Spinal cord (tissue), 10 donors: ENCODE measurements around the gene DISC1. TPM values are rescaled to one million over a fixed set of nuclear protein-coding genes. Genes with fewer than 3 reads are reported as not detected.
"Not testable (repeated sequence)": the region's sequence is repeated elsewhere in the genome, so short reads cannot be mapped to it uniquely, and the experiment has no call there.

Source experiments
- DNase-seq, 6 donors: peaks; one replicate each; pipeline versions ENCODE4 v3.0.0 to v3.0.0-alpha.2; 2013 to 2015; ENCODE audit warnings: low spot score in 6 of 6, low read depth in 4 of 6
- H3K27ac ChIP-seq: one replicate; pipeline ENCODE4 v1.5.1; 2013; ENCODE audit warnings: low read depth, low read length, control low read depth
- H3K27me3 ChIP-seq: one replicate; pipeline ENCODE4 v1.6.1; 2013; ENCODE audit warnings: low read length; ENCODE audit not compliant: control insufficient read depth, insufficient read depth
- H3K36me3 ChIP-seq: one replicate; pipeline ENCODE4 v1.6.1; 2013; ENCODE audit warnings: low read length; ENCODE audit not compliant: control insufficient read depth, insufficient read depth
- H3K4me1 ChIP-seq: one replicate; pipeline ENCODE4 v1.6.1; 2013; ENCODE audit warnings: low read length; ENCODE audit not compliant: control insufficient read depth, insufficient read depth
- H3K4me3 ChIP-seq: one replicate; pipeline ENCODE4 v1.5.1; 2013; ENCODE audit warnings: low read depth, low read length, control low read depth
- H3K9me3 ChIP-seq: one replicate; pipeline ENCODE4 v1.6.1; 2013; ENCODE audit warnings: low read length; ENCODE audit not compliant: control insufficient read depth, insufficient read depth
- WGBS: methylation state at CpG from one replicate; pipeline ENCODE4 v1.1.5; 2013; ENCODE audit warnings: missing lambda C conversion rate; ENCODE audit not compliant: insufficient coverage; 5-methylcytosine and 5-hydroxymethylcytosine counted together
- polyA plus RNA-seq, 2 donors: library from polyadenylated mRNA; unstranded; fragments of 120-200 nt; gene quantifications; one replicate each; pipeline ENCODE4 v1.2.1, GENCODE V29; 2013; ENCODE audit not compliant: insufficient read length in 2 of 2
- total RNA-seq, 2 donors: library from RNA; depleted of rRNA in 1 of 2; stranded (reverse); fragments of 120-200 nt in 1 of 2; fragments of >200 nt in 1 of 2; gene quantifications; one replicate each; pipeline versions ENCODE4 v1.2.3 to v1.2.4, GENCODE V29; 2013 to 2014
- donor health status: healthy.

The DISC1 gene
- total and polyA plus RNA-seq, 4 donors, result 8.3 to 22.1 (median 13.7) TPM

DNA sequence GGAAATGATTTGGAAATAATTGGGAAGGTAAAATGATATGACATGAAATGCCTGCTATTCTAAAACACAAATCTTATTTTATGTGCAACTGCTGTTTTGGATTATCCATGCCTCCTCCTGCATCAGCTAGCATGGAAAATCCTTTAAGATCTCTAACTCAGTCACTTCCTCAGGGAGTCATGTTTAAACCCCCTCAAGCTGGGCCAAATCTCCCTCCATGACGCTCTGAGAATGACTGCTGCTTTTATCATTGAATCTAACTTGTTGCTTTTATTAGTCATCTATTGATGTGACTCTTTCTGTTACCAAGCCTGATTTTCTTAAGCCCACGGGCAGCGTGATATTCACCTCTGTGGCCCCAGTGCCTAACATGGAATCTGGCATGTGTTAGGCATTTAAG is 324.8 kb downstream of the DISC1 start:
- Histone ChIP-seq H3K4me1 (peaks cover 10% of the 10 kb centered on the region), H3K9me3 (no peaks in the 10 kb centered on the region), H3K27ac (no peak overlapping the region), H3K4me3 (no peak overlapping the region), H3K27me3 (no peaks in the 10 kb centered on the region), H3K36me3 (no peaks in the 10 kb centered on the region)
- DNase-seq, result no peak
- WGBS, result 94% methylated on average over 2 of the region's 3 CpGs

DNA sequence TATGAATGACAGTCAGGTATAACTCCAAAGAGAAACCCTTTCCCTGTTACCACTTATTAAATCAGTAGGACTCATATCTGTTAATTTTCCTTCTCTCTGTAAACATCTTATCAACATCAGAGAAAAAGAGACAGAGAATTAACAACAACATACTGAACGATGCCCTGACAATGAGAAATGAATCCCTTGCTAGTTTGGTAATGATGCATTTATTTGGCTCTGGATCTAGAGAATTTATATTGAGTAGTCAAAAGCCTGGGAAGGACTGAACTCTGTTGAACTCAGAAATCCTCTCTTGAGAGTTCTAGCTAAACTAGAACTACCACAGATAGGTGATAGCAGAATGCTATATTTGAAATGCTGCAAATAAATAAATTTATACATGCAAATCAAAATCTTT is 325.6 kb downstream of the DISC1 start:
- no peak overlapping the region for H3K27ac ChIP-seq
- no peak overlapping the region for H3K4me3 ChIP-seq
- H3K27me3 ChIP-seq, result no peaks in the 10 kb centered on the region
- no peaks in the 10 kb centered on the region for H3K36me3 ChIP-seq
- peak in 1 of 6 donors; percentile 14 for DNase-seq
- WGBS, result no CpG with 5 or more reads among the region's 1 CpG
- H3K4me1 ChIP-seq, result peaks cover 10% of the 10 kb centered on the region
- H3K9me3 ChIP-seq, result no peaks in the 10 kb centered on the region

DNA sequence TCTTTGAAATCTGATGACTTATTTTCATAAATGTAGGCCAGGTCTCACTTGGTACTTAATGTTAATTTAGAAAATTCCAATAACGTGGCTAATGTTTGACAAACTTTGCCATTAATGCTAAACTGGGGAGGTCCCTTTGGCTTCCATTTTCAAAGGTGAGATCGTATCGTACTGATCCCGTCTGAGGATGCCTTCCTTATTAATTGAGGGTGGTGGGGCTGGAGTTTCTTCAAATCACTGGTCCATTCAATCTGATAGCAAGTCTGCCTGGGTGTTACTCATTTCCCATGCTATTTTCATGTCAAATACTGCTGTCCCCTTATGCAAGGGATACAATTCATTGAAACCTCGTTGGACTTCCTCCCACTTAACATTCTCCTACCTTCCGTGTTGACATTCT is 327.1 kb downstream of the DISC1 start:
- DNase-seq, result no peak
- WGBS, result 92% methylated on average over 2 of the region's 6 CpGs

DNA sequence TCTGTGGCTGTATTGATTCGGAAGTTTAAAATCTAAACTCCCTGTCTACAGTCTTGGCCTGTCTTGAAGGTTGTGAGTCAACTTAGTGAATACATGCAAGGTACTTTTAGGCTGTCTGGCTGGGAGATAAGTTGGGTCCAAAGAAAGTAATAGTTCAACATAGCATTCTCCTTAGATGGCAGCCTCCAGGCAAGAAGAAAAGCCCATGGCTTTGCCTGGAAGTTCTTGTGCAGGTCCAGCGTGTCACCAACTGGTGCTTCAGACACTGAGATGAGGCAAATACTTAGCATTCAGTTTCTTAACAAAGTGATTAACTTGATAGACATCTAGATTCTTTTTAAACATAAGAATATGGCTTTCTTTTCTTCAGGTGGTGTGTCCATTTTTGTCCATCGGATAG is 328.2 kb downstream of the DISC1 start:
- no peak overlapping the region for H3K4me3 ChIP-seq
- 100% methylated on average over 1 of the region's 3 CpGs for WGBS
- DNase-seq, result no peak
- H3K9me3 ChIP-seq, result no peaks in the 10 kb centered on the region
- no peaks in the 10 kb centered on the region for H3K27me3 ChIP-seq
- no peaks in the 10 kb centered on the region for H3K36me3 ChIP-seq
- H3K4me1 ChIP-seq, result peaks cover 3% of the 10 kb centered on the region
- no peak overlapping the region for H3K27ac ChIP-seq

More for the DNA sequence above, 327.1 kb downstream of the DISC1 start:
- Histone ChIP-seq H3K9me3 (no peaks in the 10 kb centered on the region), H3K4me3 (no peak overlapping the region), H3K27me3 (no peaks in the 10 kb centered on the region), H3K4me1 (peaks cover 10% of the 10 kb centered on the region), H3K36me3 (no peaks in the 10 kb centered on the region), H3K27ac (no peak overlapping the region)

DNA sequence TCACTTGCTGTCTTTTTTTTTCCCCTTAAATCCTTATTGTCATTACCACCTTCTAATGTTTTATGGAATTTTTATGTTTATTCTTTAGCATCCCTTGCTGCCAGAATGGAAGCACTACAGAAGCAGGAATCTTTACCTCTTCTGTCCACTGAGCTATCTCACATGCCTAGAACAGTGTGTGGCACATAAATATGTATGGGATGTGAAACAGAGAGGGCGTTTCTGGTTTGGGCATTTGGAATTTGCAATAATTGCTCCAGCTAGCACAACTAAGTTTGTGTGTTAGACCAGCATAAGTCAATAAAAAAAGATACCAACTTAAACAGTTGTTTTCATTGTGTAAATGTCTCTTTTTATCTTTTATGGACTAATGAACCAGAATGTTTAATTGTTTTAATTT is 330.8 kb downstream of the DISC1 start:
- Histone ChIP-seq H3K4me3 (no peak overlapping the region), H3K4me1 (no peaks in the 10 kb centered on the region), H3K27me3 (no peaks in the 10 kb centered on the region), H3K36me3 (no peaks in the 10 kb centered on the region), H3K9me3 (no peaks in the 10 kb centered on the region), H3K27ac (no peak overlapping the region)
- no CpG with 5 or more reads among the region's 1 CpG for WGBS
- no peak for DNase-seq

DNA sequence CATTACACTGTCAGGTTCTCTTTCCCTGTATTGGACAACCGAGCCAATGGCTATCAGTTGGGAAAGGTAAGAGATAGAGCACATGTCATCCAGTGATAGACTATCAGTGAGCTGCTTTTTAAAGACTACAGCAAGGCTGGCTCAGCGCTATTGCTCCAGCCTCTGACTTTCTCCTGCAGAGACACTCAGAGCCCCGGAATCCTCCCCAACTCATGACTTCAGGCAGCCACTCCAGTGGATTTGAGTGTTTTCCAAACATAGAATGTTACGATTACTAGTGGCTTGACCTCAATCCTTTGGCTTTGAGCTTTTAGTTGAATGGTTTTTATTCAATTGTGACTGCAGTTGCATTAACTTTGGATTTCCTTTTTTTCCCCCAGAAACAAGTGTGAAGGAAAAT is 331.9 kb downstream of the DISC1 start:
- Histone ChIP-seq H3K36me3 (no peaks in the 10 kb centered on the region), H3K27ac (no peak overlapping the region), H3K4me3 (no peak overlapping the region), H3K9me3 (no peaks in the 10 kb centered on the region), H3K27me3 (no peaks in the 10 kb centered on the region), H3K4me1 (no peaks in the 10 kb centered on the region)
- WGBS, result 75% methylated on average over 2 of the region's 4 CpGs
- no peak for DNase-seq

DNA sequence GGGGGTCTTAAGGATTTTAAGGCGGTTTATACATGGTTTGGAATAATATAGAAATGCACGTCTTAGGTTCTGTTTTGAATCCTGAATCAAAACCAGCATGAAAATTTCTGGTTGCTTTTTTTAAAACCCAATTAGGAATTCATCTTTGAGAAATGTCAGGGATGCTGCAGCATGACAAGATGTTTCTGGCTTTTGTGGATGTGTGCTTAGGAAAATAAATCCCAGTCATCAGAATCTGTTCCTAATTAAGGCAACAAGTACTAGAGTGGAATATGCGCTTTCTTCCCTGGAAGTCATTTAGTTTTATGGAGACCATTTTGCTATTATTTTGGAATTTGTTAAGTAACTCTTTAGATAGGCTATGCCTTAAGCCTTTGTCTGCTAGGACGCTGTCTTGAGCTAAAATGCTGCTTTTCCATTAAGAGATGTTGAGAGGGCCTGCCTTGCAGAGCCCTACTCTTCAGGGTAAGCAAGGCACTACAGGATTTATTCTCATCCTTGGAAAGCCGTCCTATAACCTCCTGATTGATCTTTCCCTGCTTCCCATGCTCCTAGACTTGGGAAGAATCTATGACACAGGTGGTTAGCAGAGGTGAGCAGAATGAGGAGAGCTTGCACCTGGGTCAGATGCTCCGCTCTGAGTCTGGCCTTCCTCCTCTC is 332.8 kb downstream of the DISC1 start:
- no peaks in the 10 kb centered on the region for H3K4me1 ChIP-seq
- no peaks in the 10 kb centered on the region for H3K9me3 ChIP-seq
- H3K4me3 ChIP-seq, result no peak overlapping the region
- H3K27me3 ChIP-seq, result no peaks in the 10 kb centered on the region
- 89% methylated on average over 5 of the region's 6 CpGs for WGBS
- no peaks in the 10 kb centered on the region for H3K36me3 ChIP-seq
- no peak overlapping the region for H3K27ac ChIP-seq
- peak in 1 of 6 donors; percentile 34 for DNase-seq

DNA sequence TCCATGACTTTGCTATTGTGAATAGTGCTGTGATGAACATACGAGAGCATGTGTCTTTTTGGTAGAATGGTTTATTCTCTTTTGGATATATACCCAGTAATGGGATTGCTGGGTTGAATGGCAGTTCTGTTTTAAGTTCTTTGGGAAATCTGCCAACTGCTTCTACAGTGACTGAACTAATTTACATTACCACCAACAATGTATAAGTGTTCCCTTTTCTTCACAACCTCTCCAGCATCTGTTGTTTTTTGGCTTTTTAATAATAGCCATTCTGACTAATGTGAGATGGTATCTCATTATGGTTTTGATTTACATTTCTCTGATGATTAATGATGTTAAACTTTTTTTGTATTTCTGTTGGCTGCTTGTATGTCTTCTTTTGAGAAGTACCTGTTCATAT is 335.2 kb downstream of the DISC1 start:
- H3K4me3 ChIP-seq, H3K27ac ChIP-seq, DNase-seq, H3K9me3 ChIP-seq, H3K27me3 ChIP-seq, H3K4me1 ChIP-seq, H3K36me3 ChIP-seq: not testable (repeated sequence)
- no CpG with 5 or more reads among the region's 1 CpG for WGBS

DNA sequence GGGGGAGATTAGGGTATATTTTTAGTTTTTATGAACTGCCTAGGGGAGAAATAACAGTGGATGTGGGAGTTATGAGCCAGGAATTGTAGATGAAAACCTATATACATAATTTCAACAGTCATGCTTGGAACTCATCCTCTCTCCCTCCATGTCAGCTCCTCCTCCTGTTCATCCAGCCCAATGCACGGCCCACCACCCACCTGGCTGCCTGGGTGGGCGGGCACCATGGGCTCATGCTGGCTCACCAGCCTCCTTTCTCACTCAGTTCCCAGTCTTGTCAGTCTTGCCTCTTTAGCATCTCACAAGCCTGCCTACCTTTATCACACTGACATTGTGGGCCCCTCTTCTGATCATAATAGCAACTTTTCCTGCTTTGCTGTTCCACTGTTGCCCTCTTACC is 336.0 kb downstream of the DISC1 start:
- H3K9me3 ChIP-seq, result no peaks in the 10 kb centered on the region
- no peak for DNase-seq
- H3K4me1 ChIP-seq, result no peaks in the 10 kb centered on the region
- no peaks in the 10 kb centered on the region for H3K27me3 ChIP-seq
- no peak overlapping the region for H3K27ac ChIP-seq
- H3K36me3 ChIP-seq, result no peaks in the 10 kb centered on the region
- H3K4me3 ChIP-seq, result no peak overlapping the region
- 88% methylated on average over 2 of the region's 2 CpGs for WGBS

DNA sequence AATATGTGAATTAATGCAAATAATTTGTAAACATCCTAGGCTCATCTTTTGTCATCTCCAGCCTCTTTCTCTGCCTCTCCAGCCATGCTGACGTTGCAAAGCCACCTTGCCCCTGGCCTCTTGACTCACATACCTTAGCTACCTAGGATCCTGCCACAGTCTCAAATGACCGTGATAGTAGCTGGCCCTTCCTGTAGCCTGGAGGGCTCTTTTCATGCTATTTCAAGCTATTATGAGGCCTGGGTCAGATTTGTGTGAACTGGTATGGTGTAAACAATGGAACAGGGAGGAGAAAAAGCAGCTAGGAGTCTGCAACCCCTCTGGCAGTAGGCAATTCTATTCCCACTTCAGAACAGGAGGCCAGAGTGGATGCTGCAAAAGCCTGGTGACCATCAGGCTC is 337.7 kb downstream of the DISC1 start:
- no peak overlapping the region for H3K4me3 ChIP-seq
- H3K36me3 ChIP-seq, result no peaks in the 10 kb centered on the region
- 90% methylated on average over 1 of the region's 2 CpGs for WGBS
- H3K9me3 ChIP-seq, result no peaks in the 10 kb centered on the region
- H3K27me3 ChIP-seq, result no peaks in the 10 kb centered on the region
- no peaks in the 10 kb centered on the region for H3K4me1 ChIP-seq
- no peak overlapping the region for H3K27ac ChIP-seq
- DNase-seq, result no peak
